NCI-H128 (cell line): ENCODE results near the gene SUGP1.

Source experiments
- DNase-seq: peaks from one replicate; lab custom pipeline; 2025; ENCODE audit not compliant: unreplicated experiment; lab: John Stamatoyannopoulos, UW

The SUGP1 gene

GRCh38 chr19:19236173-19236572 is 84.1 kb downstream of the SUGP1 start:
- DNase-seq, result no peak

- DNase-seq, result no peak
These were observed 86.0 kb downstream of the SUGP1 start for GRCh38 chr19:19234220-19234816.

GRCh38 chr19:19232261-19232721 is 88.0 kb downstream of the SUGP1 start:
- no peak for DNase-seq

GRCh38 chr19:19230999-19231398 is 89.3 kb downstream of the SUGP1 start:
- DNase-seq, result no peak

GRCh38 chr19:19229701-19230100 is 90.6 kb downstream of the SUGP1 start:
- no peak for DNase-seq

- DNase-seq, result no peak
These were observed 93.1 kb downstream of the SUGP1 start for GRCh38 chr19:19227217-19227616.

- no peak for DNase-seq
These were observed 93.6 kb downstream of the SUGP1 start for GRCh38 chr19:19226663-19227062.

- DNase-seq, result no peak
These were observed 94.1 kb downstream of the SUGP1 start for GRCh38 chr19:19226204-19226603.
